HEK293T (cell line): ENCODE data around the gene FAM3D.

Experiments
- ARNT ChIP-seq: fragments of 450-650 bp; IDR thresholded peaks from 2 replicates; pipeline ENCODE4 v1.6.1; 2017; ENCODE audit warnings: mild to moderate bottlenecking
- BHLHE40 ChIP-seq: fragments of 450-650 bp; IDR thresholded peaks from 2 replicates; pipeline ENCODE4 v1.6.1; 2016; ENCODE audit warnings: mild to moderate bottlenecking, moderate library complexity, borderline replicate concordance
- ELF4 ChIP-seq: fragments of 450-650 bp; IDR thresholded peaks from 2 replicates; pipeline ENCODE4 v1.6.1; 2017; ENCODE audit warnings: antibody characterized with exemption
- FOXA1 ChIP-seq: fragments of 450-650 bp; IDR thresholded peaks from 2 replicates; pipeline ENCODE4 v1.6.1; 2016; ENCODE audit warnings: mild to moderate bottlenecking
- FOXK2 ChIP-seq: fragments of 450-650 bp; IDR thresholded peaks from 2 replicates; pipeline ENCODE4 v1.6.1; 2016; ENCODE audit warnings: mild to moderate bottlenecking
- FOXM1 ChIP-seq: fragments of 450-650 bp; IDR thresholded peaks from 2 replicates; pipeline ENCODE4 v1.6.1; 2017; ENCODE audit warnings: mild to moderate bottlenecking, borderline replicate concordance
- L3MBTL2 ChIP-seq: fragments of 450-650 bp; conservative IDR thresholded peaks from 2 replicates; pipeline ENCODE4 v1.6.1; 2016; ENCODE audit warnings: mild to moderate bottlenecking
- LEF1 ChIP-seq: fragments of 450-650 bp; IDR thresholded peaks from 2 replicates; pipeline ENCODE4 v1.6.1; 2017; ENCODE audit warnings: mild to moderate bottlenecking, borderline replicate concordance
- NFRKB ChIP-seq: fragments of 450-650 bp; IDR thresholded peaks from 2 replicates; pipeline ENCODE4 v1.6.1; 2016; ENCODE audit warnings: mild to moderate bottlenecking, moderate library complexity
- PKNOX1 ChIP-seq: fragments of 450-650 bp; IDR thresholded peaks from 2 replicates; pipeline ENCODE4 v1.6.1; 2016
- SP1 ChIP-seq: fragments of 450-650 bp; IDR thresholded peaks from 2 replicates; pipeline ENCODE4 v1.6.1; 2017
- SUZ12 ChIP-seq: fragments of 450-650 bp; IDR thresholded peaks from 2 replicates; pipeline ENCODE4 v1.6.1; 2016; ENCODE audit warnings: mild to moderate bottlenecking
- TARDBP ChIP-seq: fragments of 450-650 bp; IDR thresholded peaks from 2 replicates; pipeline ENCODE4 v1.6.1; 2016
- ZNF384 ChIP-seq: fragments of 450-650 bp; IDR thresholded peaks from 2 replicates; pipeline ENCODE4 v1.6.1; 2016

GRCh38 chr3:58635371-58636285 lies 30.9 kb downstream of the FAM3D start:
- TF ChIP-seq BHLHE40 = no peak
- no peak for TF ChIP-seq FOXM1
- no peak for TF ChIP-seq SP1
- TF ChIP-seq ARNT = no peak
- TF ChIP-seq L3MBTL2 = no peak
- no peak for TF ChIP-seq FOXK2
- no peak for TF ChIP-seq ELF4
- TF ChIP-seq NFRKB = no peak
- no peak for TF ChIP-seq ZNF384
- no peak for TF ChIP-seq FOXA1
- TF ChIP-seq SUZ12 = no peak
- no peak for TF ChIP-seq TARDBP
- TF ChIP-seq LEF1 = no peak
- no peak for TF ChIP-seq PKNOX1
